GM21576 (cell line): ENCODE data around the gene DNAJC18.
"Not testable (repeated sequence)": the region's sequence is repeated elsewhere in the genome, so short reads cannot be mapped to it uniquely, and the experiment has no call there.

Experiments
- ATAC-seq: cut with Tn5 transposase; IDR thresholded peaks from one replicate; pipeline ENCODE4 v1.9.1; 2021; ENCODE audit warnings: mild to moderate bottlenecking, moderate library complexity; ENCODE audit not compliant: unreplicated experiment

Gene DNAJC18

DNA sequence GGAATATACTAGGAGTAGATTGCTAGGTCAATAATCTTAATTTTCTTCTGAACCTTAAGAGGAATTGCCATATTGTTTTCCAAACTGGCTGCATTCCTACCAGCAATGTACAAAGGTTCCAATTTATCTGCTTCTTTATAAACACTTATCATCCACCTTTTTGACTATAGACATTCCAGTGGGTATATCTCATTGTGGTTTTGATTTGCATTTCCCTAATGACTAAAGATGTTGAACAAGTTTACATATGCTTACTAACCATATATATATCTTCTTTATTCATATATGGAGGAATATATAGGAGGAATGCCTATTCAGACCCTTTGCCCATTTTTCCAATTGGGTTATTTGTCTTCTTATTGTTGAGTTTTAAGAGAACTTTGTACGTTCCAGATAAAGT, 7.6 kb downstream of the DNAJC18 start:
- no peak for ATAC-seq

DNA sequence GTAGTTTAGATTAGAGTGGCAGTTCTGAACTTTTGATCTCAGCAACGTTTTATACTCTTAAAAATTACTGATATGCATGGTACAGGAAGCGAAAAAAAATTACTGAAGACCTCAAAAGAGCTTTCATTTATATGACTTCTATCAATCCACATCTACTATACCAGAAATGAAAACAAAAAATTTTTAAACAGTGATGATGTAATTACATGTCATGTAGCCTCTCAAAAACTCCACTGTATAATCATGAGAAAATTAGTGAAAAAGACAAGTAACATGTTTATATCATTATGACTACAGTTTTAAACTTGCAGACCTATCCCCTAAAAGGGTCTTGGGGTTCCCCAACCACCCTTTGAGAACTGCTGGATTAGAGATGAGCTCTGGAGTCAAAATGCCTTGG, 9.3 kb downstream of the DNAJC18 start:
- no peak for ATAC-seq

DNA sequence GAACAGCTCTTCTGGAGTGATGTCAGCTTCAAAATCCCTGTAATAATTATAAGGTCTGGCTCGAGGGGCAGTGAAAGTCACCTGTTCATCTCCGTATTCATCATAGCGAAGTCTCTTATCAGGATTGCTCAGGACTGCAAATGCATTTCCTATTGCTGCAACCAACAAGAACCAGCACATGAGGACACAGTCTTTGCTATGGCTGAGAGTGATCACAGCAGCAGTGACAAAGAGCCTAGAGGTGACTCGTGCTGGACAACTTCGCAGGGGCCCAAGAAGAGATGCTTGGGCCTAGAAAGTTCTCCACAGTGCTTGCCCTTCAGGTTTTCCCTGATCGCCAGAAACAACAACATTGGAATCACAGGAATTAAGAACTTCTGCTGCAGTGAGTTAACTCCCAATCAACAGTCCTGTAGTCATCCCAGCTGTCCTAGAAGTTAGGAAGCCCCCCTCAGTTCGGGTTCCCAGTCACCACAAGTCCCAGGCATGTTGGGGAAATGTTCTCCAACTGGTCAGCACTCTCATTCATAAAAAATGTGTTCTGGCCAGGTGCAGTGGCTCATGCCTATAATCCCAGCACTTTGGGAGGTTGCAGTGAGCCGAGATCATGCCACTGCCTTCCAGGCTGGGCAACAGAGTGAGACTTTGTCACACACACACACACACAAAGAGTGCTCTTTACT, 13.0 kb downstream of the DNAJC18 start:
- no peak for ATAC-seq

DNA sequence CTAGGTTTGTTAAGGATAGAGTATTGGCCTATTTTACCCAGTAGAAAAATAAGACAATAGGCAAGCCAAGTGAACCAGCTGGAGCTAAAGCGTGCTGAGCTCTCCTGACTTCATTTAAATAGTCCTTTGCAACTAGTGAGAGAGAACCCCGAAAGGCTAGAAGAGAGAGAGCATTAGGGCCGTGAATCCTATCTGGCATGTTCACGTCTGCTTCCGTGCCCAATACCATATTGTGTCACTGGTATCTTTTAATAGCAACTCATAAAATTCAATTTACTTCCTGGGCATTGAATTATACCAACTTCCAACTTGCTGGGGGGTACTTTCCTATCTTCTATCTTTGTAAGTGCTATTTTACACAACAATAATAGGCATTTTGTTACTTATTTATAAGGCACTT, 13.8 kb downstream of the DNAJC18 start:
- ATAC-seq = no peak

DNA sequence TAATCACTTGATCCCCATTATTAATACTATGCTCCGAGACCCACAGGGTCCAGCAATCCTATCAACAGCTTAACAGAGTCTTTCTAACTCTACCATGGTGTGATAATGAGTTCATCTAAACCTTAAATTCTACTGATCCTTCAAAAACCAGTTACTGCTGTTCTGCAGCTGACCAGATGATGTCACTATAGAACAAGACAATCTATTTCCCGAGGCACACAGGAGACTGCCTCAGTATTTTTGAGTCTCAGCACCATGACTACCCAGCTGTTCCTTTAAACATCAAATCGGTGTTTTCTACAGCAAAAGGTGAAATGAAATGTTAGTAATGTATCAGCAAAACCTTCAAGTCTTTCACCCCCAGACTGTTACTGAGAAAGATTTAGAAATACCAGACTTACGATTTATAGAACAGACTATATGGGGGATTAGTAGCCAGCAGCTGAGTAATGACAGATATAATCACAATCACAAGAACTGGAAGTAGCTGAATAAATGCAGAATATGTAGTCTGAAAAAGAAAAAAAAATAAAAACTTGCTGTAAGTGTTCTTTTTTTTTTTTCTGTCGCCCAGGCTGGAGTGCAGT, 16.9 kb downstream of the DNAJC18 start:
- no peak for ATAC-seq

DNA sequence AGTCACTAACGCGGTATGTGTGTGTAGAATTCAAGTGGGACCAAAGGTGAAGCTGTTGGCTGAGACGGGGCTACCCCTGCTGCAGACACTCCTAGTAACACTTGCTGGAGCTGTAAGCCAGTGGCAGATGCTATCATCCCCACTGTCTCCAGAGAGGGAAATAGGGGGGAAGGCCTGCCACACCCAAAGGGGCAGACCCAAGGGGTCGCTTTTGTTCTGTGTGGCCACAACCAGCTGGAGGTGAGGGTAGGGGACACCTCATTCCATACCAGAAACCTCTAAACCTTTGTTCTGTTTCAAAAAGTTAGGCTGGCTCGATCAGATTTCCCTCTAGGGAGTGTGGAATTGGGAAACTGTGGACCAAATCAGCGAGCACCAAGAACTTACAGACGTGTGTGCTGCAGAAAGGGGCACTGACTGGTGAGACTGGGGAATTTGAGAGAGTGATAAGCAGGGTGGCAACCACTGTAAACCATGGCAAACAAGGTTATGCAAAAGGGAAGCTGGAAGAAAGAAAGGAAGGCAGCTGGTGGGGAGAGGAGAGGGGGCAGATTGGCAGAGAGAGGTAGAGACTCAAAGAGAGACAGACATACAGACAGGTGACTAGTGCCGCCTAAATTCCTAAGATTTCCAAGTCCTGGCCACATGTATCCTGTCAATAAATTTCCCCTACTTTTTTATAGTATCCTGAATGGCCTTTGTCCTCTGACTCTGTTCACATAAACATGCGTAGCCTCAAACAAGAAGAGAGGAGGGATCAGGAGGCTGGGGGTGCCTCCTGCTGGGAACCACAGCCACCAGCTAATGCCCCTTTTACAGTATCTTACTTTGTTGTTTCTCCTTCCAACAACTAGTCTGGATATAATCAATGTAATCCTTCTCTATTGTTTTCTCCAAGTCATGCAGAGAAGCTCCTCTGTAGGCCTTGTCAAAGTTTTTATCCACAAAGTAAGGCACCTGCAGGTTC, 19.8 kb downstream of the DNAJC18 start:
- no peak for ATAC-seq

DNA sequence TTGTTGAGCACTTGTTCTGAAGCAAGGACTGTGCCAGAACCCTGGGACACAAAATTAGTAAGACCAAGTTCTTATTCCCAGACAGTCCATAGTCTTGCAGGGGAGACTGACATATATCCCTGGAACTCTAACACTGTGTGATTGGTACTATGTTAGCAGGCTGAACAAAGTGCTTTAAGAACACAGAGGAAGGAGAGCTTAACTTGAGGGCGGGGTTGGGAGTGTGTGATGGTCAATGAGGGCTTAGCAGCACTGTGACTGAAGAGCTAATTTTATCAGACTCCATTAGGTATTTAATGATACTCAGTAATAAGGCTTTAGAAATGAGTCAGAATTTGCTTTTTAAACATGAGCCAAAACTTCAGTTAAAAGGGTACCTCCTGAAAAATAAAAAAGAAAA, 20.5 kb downstream of the DNAJC18 start:
- no peak for ATAC-seq

DNA sequence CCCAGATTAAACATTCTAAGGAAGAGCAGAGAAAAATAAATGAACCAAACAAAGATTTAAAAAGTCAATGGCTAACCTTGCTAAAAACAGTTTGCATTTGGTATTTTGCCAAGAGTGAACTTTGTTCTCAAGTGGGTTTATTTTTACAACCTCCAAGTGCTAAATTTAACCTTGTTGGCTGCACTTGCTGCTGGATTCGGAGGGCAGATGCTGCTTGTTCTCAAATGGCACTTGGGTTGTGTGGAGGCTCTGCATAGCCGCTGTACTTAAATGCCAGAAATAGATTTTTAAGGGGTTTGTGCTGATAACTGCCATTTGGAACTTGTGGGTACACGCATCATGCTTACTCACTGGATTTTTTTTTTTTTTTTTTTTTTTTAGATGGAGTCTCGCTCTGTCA, 22.1 kb downstream of the DNAJC18 start:
- no peak for ATAC-seq

DNA sequence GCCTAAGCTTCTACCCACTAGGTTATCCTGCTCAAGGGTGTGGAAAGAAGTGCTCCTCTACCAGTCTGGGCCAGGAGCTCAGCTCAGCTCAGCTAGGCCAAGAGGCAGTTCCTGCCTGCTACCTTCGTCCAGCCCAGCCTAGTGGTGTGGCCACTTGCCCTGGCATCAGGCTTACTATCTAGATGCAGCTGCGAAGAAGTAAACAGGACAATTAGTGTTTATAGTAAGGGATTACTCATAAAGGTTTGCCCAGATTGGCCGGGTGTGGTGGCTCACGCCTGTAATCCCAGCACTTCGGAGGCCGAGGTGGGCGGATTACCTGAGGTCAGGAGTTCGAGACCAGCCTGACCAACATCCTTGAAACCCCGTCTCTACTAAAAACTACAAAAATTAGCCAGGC, 22.7 kb downstream of the DNAJC18 start:
- no peak for ATAC-seq

DNA sequence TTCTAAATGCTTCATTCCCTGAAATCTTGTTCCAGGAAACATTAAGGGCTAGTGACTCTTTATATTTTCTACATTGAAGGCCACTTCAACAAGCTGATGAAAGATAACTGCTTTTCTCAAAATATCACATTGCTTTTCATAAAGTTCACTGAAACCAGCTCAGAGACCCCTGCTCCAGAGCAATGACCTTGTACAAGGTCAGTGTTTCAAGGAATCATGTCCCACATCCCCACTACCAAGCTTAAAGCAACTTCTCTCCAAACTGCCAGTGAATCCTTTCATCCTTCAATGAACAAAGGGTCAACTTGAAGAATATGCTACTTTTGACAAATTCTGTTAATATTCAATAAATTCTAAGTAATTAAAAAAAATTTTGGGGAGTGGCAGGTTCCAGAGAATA, 23.5 kb downstream of the DNAJC18 start:
- ATAC-seq = no peak

DNA sequence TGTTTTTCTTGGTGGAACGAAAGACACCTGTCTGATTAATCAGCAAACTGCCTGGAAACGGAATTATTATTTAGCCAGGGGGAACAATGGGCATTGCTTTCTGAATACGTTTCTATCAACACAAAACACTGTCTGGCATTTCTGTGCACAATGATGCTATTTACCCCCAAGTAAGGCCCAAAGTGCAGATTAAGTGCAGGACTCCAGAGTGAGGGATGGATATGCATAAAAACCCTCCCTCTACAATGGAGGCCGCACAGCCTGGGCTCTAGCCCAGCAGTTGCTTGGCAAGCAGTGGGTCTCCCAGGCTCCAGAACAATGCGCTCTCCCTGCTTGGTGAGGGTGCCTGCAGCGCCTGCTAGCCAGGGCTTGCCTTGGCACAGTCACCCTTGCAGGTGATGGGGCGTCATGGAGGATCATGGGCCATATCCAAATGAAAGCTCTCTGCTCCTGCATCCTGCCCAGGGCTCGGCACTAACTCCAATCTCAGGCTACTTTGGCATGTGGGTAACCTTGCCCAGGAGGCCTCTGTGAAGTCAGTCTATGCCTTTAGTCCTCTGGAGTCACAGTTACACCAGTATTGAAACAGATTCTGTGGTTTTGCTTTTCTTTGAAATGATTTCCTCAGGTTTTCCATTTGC, 24.0 kb downstream of the DNAJC18 start:
- no peak for ATAC-seq

DNA sequence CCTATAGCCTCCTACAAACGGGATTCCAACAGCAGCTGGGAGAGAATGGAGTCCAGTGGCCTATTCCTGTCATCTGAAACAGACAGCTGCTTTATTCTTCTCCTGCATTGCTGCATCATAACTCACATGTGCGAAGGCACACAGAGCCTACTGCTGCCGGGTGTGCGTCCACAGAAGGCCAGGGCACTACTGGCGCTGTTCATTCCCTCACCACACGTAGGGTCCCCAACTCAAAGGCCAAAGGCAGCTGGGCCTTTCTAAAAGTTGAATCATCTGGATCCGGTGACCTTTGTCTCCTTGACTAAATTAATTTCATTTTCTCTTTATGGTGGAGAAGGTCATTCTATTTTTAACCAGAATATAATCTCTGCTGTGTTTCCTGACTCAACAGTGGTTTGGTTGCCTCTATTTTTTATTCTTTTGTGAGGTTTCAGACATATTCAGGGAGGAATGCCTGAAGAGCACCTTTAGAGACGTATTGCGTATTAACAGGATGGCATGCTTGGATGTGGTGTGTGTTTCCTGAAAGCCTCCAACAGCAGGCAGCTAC, 24.7 kb downstream of the DNAJC18 start:
- ATAC-seq = no peak

DNA sequence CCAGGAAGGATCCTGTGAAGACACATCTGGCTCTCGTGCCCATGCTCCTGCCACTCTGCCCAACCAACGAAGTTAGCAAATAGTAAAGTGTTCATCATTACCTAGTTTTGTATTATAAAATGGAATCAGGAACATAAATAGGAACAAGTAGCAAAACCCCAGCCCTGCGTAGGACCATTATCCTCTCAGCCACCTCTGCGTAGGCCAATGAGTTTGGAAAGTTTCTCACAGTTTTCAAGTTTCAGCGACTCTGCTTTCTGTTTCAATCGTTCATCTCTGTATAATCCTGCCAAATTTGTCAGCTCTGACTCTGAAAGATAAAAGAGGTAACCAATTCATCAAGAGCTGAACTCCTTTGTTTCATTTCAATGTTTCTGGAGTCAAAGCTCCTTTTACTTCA, 25.4 kb downstream of the DNAJC18 start:
- no peak for ATAC-seq

DNA sequence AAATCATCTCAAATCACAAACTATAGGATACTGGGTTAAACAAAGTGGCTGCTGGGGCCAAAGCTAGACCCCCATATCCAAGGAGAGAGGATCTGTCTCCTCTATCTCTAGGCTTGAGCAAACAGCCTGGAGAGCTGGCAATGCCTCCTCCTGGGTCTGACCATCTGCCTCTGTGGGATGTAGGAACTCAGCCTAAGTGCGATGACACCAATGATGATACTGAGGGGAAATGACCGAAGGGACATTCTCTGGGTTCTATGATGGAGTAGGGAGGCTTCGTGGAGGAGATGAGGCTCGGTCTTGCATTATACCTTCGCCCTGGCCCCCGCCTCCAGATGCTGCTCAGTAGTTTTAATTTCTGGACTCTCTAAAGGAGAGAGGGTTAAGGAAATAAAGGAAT, 26.2 kb downstream of the DNAJC18 start:
- ATAC-seq = no peak

DNA sequence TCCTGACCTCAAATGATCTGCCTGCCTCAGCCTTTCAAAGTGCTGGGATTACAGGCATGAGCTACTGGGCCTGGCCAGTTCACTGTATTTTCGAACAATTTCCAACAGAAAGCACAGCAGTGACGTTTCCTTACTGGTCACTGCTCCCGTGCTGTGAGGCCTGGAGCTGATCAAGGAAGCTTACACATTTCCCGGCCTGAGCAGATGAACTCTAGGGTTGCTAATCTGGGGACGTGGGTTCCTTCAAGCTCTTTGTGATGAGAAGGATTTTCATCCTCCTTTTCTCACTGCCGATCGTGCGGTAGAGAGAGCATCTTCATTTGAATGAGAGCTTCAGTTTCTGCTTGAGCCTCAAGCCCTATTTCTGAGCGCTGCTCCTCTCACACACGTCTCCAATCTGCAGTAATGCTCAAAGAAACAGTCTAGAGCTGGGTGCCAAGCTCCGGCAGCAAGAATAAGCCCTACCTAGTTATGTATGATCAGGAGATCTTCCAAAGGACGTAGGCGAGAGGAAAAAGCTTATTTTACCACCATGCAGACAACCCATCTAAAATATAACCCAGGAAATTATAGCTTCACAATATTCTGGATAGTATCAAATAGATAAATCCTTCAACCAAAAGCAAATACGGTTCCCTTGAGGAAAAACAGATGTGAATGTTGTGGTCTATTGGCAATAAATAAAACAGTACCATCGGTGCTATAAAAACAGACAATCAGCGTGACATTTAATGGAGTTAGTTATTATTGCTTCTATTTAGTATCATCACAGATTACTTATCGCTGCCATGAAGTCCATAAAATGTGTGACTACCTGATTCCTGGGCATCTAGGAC, 28.1 kb downstream of the DNAJC18 start:
- no peak for ATAC-seq

DNA sequence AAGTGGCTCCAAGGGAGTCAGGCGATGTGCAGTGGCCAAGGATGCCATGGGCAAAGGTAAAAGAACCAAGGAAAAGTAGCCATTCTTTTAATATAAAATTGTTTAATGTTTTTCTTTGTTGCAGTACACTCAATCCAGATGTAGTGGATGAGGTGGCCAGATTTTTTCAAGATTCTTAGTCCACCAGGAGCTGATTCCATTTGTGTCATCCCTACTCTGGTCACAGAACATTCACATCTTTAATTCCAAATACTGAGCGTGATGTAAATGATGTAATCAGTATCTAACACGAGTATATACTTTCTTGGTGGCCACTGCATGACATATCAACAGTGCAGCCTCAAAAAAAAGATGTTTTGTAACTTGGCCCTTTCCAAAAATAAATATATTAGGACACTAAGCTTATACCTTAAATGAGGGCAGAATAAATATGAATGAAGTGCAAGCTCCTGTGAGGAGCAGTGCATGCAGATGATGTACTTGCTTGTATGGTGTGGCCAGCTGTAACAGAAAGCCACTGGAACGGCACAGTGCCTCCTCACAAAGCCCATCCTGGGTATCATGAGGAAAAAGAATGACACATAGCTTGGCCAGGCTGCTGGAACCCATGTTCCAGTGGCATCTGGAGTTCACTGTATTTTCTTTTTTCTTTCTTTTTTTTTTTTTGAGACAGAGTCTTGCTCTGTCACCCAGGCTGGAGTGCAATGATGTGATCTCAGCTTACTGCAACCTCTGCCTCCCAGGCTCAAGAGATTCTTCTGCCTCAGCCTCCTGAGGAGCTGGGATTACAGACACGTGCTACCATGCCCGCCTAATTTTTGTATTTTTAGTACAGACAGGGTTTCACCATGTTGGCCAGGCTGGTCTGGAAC, 29.0 kb downstream of the DNAJC18 start:
- ATAC-seq = no peak

DNA sequence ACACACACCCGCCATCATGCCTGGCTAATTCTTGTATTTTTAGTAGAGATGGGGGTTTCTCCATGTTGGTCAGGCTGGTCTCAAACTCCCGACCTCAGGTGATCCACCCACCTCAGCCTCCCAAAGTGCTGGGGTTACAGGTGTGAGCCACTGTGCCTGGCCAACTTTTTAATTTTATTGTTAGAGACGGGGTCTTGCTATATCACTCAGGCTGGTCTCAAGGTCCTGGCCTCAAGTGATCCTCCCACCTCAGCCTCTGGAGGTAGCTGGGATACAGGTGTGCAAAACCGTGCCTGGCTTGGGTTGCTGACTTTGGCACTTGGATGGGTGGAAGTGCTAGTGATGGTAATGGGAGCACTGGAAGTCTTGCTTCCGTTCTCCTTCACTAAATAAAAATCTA, 30.2 kb downstream of the DNAJC18 start:
- not testable (repeated sequence) for ATAC-seq

DNA sequence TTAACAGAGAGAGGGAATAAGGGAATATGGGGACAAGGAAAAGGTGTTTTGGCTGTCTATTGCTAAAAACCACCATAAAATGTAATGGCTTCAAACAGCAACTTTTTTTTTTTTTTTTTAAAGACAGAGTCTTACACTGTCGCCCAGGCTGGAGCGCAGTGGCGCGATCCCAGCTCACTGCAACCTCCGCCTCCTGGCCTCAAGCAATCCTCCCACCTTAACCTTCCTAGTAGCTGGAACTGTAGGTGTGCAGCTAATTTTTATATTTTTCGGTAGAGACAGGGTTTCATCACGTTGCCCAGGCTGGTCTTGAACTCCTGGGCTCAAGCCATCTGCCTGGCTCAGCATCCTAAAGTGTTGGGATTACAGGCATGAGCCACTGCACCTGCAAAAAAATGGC, 31.1 kb downstream of the DNAJC18 start:
- no peak for ATAC-seq

DNA sequence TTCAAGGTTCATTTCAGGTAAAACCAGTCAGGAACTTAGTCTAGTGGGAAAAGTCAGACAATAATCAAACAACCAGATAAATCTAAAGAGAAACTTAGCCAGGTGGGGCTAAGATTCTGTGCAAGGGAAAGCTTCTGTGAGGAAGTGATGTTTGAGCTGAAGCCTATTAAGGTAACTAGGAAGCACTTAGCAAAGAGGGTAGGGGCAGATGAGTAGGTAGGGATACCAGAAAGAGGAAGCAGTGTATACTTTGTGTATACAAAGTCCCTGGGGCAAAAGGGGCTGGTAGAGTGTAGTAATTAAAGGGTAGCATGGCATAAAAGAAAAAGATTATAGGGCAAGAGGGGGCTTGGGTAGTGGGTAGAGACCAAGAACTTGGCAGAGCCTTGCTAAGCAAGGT, 31.8 kb downstream of the DNAJC18 start:
- ATAC-seq = no peak
